ENCODE data around the gene DUXB. TPM values are rescaled to one million over a fixed set of nuclear protein-coding genes. Genes with fewer than 3 reads are reported as not detected.
A peak's percentile ranks its signal among the peaks of the same experiment; 100 is the strongest.

DUXB gene
- total and polyA plus RNA-seq, 2 of the 13 experiments (the other 11 are each of a cell fraction or from before 2014, with no cell fraction given) = not detected

DNA sequence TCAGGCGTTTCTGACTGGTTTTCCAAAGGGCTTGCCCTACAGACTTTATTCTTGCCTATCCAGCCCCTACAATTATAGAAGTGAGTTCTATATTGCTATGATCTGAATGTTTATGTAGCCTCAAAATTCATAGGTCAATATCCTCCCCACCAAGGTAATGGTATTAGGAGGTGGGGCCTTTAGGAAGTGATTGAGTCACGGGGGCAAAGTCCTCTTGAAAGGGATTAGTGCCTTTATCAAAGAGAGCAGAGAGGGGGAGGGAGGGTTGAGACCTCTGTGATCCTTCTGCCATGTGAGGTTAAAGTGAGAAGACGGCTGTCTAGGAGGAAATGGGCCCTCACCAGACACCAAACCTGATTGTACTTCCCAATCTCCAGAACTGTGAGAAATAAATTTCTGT is 26.0 kb upstream of the DUXB start (continued):
- TF ChIP-seq SP2 (CRISPR knock-in tag; IDR thresholded peaks at IDR 0.05) (no peak), SRSF1 (optimal IDR thresholded peaks at IDR 0.05; ENCODE audit: low read depth, low read length) (no peak), ZBTB1 (CRISPR knock-in tag; IDR thresholded peaks at IDR 0.05; ENCODE audit: borderline replicate concordance) (no peak), ZSCAN21 (CRISPR knock-in tag; IDR thresholded peaks at IDR 0.05; ENCODE audit: borderline replicate concordance) (no peak), RARA (CRISPR knock-in tag; IDR thresholded peaks at IDR 0.05) (peak; percentile 59), ARHGAP35 (CRISPR knock-in tag; IDR thresholded peaks at IDR 0.05; ENCODE audit: borderline replicate concordance) (no peak), ZNF597 (CRISPR knock-in tag; IDR thresholded peaks at IDR 0.05) (no peak), ZNF124 (CRISPR knock-in tag; IDR thresholded peaks at IDR 0.05) (no peak), IRF2 (CRISPR knock-in tag; IDR thresholded peaks at IDR 0.05) (peak; percentile 34; the same call in 1 of the 2 replicates), ZNF432 (CRISPR knock-in tag; IDR thresholded peaks at IDR 0.05; ENCODE audit: borderline replicate concordance) (no peak), NFE2L1 (CRISPR knock-in tag; IDR thresholded peaks at IDR 0.05; ENCODE audit: borderline replicate concordance) (no peak), TAF15 (IDR thresholded peaks at IDR 0.05; ENCODE audit: low read depth, low read length, poor library complexity, severe bottlenecking) (no peak), KLF13 (CRISPR knock-in tag; IDR thresholded peaks at IDR 0.05) (no peak), SMARCE1 (IDR thresholded peaks at IDR 0.05; ENCODE audit: borderline replicate concordance) (no peak), KLF11 (CRISPR knock-in tag; IDR thresholded peaks at IDR 0.05) (no peak), ZFX (CRISPR knock-in tag; IDR thresholded peaks at IDR 0.05; ENCODE audit: low read depth) (no peak), ETV6 (CRISPR knock-in tag; conservative IDR thresholded peaks at IDR 0.05) (no peak), MAX (IDR thresholded peaks at IDR 0.05) (no peak), REPIN1 (CRISPR knock-in tag; IDR thresholded peaks at IDR 0.05; ENCODE audit: borderline replicate concordance, low read depth) (no peak), PHF5A (CRISPR knock-in tag; IDR thresholded peaks at IDR 0.05; ENCODE audit: low read depth, unreplicated experiment) (no peak), ZNF549 (CRISPR knock-in tag; IDR thresholded peaks at IDR 0.05) (no peak)
- TF ChIP-seq, protein P1, sequence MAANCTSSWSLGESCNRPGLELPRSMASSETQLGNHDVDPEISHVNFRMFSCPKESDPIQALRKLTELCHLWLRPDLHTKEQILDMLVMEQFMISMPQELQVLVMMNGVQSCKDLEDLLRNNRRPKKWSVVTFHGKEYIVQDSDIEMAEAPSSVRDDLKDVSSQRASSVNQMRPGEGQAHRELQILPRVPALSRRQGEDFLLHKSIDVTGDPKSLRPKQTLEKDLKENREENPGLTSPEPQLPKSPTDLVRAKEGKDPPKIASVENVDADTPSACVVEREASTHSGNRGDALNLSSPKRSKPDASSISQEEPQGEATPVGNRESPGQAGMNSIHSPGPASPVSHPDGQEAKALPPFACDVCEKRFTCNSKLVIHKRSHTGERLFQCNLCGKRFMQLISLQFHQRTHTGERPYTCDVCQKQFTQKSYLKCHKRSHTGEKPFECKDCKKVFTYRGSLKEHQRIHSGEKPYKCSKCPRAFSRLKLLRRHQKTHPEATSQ (CRISPR knock-in tag; IDR thresholded peaks at IDR 0.05; ENCODE audit: borderline replicate concordance) = no peak
- TF ChIP-seq, protein P2, sequence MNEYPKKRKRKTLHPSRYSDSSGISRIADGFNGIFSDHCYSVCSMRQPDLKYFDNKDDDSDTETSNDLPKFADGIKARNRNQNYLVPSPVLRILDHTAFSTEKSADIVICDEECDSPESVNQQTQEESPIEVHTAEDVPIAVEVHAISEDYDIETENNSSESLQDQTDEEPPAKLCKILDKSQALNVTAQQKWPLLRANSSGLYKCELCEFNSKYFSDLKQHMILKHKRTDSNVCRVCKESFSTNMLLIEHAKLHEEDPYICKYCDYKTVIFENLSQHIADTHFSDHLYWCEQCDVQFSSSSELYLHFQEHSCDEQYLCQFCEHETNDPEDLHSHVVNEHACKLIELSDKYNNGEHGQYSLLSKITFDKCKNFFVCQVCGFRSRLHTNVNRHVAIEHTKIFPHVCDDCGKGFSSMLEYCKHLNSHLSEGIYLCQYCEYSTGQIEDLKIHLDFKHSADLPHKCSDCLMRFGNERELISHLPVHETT (CRISPR knock-in tag; conservative IDR thresholded peaks at IDR 0.05) = no peak
- TF ChIP-seq, protein P3, sequence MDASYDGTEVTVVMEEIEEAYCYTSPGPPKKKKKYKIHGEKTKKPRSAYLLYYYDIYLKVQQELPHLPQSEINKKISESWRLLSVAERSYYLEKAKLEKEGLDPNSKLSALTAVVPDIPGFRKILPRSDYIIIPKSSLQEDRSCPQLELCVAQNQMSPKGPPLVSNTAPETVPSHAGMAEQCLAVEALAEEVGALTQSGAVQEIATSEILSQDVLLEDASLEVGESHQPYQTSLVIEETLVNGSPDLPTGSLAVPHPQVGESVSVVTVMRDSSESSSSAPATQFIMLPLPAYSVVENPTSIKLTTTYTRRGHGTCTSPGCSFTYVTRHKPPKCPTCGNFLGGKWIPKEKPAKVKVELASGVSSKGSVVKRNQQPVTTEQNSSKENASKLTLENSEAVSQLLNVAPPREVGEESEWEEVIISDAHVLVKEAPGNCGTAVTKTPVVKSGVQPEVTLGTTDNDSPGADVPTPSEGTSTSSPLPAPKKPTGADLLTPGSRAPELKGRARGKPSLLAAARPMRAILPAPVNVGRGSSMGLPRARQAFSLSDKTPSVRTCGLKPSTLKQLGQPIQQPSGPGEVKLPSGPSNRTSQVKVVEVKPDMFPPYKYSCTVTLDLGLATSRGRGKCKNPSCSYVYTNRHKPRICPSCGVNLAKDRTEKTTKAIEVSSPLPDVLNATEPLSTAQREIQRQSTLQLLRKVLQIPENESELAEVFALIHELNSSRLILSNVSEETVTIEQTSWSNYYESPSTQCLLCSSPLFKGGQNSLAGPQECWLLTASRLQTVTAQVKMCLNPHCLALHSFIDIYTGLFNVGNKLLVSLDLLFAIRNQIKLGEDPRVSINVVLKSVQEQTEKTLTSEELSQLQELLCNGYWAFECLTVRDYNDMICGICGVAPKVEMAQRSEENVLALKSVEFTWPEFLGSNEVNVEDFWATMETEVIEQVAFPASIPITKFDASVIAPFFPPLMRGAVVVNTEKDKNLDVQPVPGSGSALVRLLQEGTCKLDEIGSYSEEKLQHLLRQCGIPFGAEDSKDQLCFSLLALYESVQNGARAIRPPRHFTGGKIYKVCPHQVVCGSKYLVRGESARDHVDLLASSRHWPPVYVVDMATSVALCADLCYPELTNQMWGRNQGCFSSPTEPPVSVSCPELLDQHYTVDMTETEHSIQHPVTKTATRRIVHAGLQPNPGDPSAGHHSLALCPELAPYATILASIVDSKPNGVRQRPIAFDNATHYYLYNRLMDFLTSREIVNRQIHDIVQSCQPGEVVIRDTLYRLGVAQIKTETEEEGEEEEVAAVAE (CRISPR knock-in tag; IDR thresholded peaks at IDR 0.05; ENCODE audit: borderline replicate concordance) = no peak
